HL-60 (cell line): ENCODE data around the gene SLAMF6.

ENCODE experiments used
- DNase-seq, 2 experiments: peaks; one replicate each; pipeline ENCODE4 v3.0.0-alpha.2; 2010 to 2020; ENCODE audit warnings: low read depth in 1 of 2, low spot score in 1 of 2
- H3K27ac ChIP-seq: fragments of 250-450 bp; sonication (Bioruptor Pico); replicated peaks from 2 replicates; pipeline ENCODE4 v1.5.1; 2020; ENCODE audit warnings: mild to moderate bottlenecking, moderate library complexity
- H3K27me3 ChIP-seq: fragments of 250-450 bp; sonication (Bioruptor Pico); 2 replicates; pipeline ENCODE4 v1.5.1; 2021; ENCODE audit warnings: mild to moderate bottlenecking, moderate library complexity; ENCODE audit not compliant: insufficient read depth, poor library complexity, severe bottlenecking
- H3K4me3 ChIP-seq: replicated peaks from 2 replicates; pipeline ENCODE4 v1.5.1; 2011; ENCODE audit warnings: mild to moderate bottlenecking, control low read depth, low read length; ENCODE audit not compliant: insufficient read depth
- GABPA ChIP-seq: IDR thresholded peaks from 2 replicates; pipeline ENCODE4 v1.6.1; 2012; ENCODE audit warnings: low read depth
- POLR2AphosphoS5 ChIP-seq: IDR thresholded peaks from 2 replicates; pipeline ENCODE4 v1.6.1; 2012; ENCODE audit warnings: low read depth
- REST ChIP-seq: IDR thresholded peaks from 2 replicates; pipeline ENCODE4 v1.6.1; 2012; ENCODE audit warnings: low read depth; ENCODE audit not compliant: insufficient replicate concordance
- SPI1 ChIP-seq: IDR thresholded peaks from 2 replicates; pipeline ENCODE4 v1.6.1; 2012; ENCODE audit warnings: low read depth, mild to moderate bottlenecking, borderline replicate concordance
- TF ChIP-seq, protein P1 (sequence below): IDR thresholded peaks from one replicate; pipeline ENCODE4 v1.5.1; 2011; ENCODE audit warnings: low read length, control low read depth, inconsistent platforms; ENCODE audit not compliant: insufficient read depth

Gene SLAMF6

DNA sequence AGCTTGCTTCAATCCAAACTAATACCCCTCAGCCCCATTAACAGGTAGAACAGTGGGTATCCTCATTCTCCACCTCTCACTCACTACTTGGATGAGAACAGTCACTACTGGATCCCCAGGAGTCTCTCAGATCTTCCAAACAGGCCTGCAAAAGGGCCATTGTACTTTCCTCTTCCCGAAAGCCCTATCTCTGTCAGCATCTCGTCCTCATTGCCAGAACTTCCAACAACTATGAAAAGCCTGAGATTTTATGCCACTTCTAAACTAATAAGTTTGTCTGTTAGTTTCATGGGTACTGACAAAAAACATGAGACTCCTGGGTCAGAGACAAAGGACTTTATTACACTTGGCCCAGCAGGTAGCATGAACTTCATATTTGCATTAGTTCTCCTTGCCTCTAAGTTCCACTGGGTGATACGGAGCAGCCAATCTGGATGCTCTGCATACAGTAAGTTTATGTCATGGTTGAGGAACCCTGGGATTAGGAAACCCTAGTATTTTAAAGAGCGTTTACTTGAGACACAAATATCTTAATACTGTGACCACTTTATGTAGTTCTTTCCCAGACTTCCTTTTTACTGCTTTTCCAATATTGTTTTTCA is 84.6 kb downstream of the SLAMF6 start:
- DNase-seq = no peak
- Histone ChIP-seq H3K4me3 (no peak overlapping the region), H3K27ac (no peak overlapping the region), H3K27me3 (no peaks in the 10 kb centered on the region)
- TF ChIP-seq GABPA (no peak), SPI1 (no peak), POLR2AphosphoS5 (no peak), REST (no peak)
- TF ChIP-seq, protein P1, sequence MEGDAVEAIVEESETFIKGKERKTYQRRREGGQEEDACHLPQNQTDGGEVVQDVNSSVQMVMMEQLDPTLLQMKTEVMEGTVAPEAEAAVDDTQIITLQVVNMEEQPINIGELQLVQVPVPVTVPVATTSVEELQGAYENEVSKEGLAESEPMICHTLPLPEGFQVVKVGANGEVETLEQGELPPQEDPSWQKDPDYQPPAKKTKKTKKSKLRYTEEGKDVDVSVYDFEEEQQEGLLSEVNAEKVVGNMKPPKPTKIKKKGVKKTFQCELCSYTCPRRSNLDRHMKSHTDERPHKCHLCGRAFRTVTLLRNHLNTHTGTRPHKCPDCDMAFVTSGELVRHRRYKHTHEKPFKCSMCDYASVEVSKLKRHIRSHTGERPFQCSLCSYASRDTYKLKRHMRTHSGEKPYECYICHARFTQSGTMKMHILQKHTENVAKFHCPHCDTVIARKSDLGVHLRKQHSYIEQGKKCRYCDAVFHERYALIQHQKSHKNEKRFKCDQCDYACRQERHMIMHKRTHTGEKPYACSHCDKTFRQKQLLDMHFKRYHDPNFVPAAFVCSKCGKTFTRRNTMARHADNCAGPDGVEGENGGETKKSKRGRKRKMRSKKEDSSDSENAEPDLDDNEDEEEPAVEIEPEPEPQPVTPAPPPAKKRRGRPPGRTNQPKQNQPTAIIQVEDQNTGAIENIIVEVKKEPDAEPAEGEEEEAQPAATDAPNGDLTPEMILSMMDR = no peak

DNA sequence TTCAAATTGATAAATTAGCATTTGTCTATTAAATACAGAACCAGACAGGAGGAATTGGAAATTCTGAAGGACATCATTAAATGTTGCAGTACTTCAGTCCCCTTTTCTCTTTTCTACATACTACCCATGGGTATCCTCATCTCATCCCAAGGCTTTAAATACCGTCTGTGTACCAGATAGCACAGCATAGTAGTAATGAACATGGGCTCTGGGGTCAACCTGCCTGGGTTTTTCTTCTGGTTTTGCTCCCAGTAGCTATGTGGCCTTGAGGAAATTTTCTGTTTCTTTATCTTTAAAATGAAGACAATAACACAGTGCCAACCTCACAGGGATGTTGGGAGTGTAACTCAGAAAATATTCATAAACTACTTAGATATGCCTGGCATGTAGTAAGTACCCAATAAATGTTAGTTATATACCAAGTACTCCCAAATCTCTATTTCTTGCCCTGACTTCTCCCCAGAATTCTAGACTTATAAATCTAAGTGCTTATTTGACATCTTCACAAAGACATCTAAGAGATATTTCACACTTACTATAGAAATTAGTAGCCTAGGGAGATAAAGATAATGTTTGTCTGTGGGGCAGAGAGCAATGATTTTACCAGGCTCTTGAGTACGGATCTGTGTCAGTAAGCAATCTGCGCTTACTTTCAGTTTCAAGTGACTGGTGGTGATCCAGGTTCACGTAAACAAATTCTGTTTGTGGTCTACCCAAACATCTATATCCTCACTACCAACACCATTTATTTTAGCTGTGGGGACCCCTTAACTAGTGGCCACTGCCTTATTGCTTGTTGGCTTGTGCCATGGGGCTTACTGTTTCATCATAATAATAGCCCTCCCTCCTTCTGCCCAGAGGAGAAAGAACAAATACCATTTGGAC is 85.4 kb downstream of the SLAMF6 start:
- DNase-seq = no peak
- no peak overlapping the region for H3K4me3 ChIP-seq
- H3K27ac ChIP-seq = no peak overlapping the region
- H3K27me3 ChIP-seq = no peaks in the 10 kb centered on the region
- TF ChIP-seq SPI1 = no peak
- no peak for TF ChIP-seq GABPA
- no peak for TF ChIP-seq POLR2AphosphoS5
- TF ChIP-seq REST = no peak
- TF ChIP-seq, protein P1 = no peak

- no peak for DNase-seq
- TF ChIP-seq GABPA (no peak), POLR2AphosphoS5 (no peak), SPI1 (no peak), REST (no peak)
- TF ChIP-seq, protein P1 = no peak
- Histone ChIP-seq H3K4me3 (no peak overlapping the region), H3K27me3 (no peaks in the 10 kb centered on the region), H3K27ac (no peak overlapping the region)
Measured at GRCh38 chr1:160436966-160437365, 86.1 kb downstream of the SLAMF6 start.
